Measurements from ENCODE around the gene PRXL2C. TPM values are rescaled to one million over a fixed set of nuclear protein-coding genes. Genes with fewer than 3 reads are reported as not detected.

PRXL2C gene
- total and polyA plus RNA-seq, 2 of the 13 experiments (the other 11 are each of a cell fraction or from before 2014, with no cell fraction given) = 11.0 to 13.2 TPM

- TF ChIP-seq, protein P1, sequence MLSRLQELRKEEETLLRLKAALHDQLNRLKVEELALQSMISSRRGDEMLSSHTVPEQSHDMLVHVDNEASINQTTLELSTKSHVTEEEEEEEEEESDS (CRISPR knock-in tag; IDR thresholded peaks at IDR 0.05; ENCODE audit: borderline replicate concordance) = no peak
- 0 out of 2 replicates have a peak, but pooled peaks have one; percentile 45 for TF ChIP-seq TARDBP (CRISPR knock-in tag; IDR thresholded peaks at IDR 0.05)
- TF ChIP-seq HNRNPL (IDR thresholded peaks at IDR 0.05; ENCODE audit: low read depth, low read length) = no peak
- no peak for TF ChIP-seq DNMT1 (CRISPR knock-in tag; IDR thresholded peaks at IDR 0.05)
- peak; percentile 36; the same call in 1 of the 2 replicates for TF ChIP-seq ETV5 (CRISPR knock-in tag; IDR thresholded peaks at IDR 0.05; ENCODE audit: borderline replicate concordance)
- no peak for TF ChIP-seq ZSCAN31 (CRISPR knock-in tag; IDR thresholded peaks at IDR 0.05; ENCODE audit: low read depth)
- TF ChIP-seq MAF1 (CRISPR knock-in tag; IDR thresholded peaks at IDR 0.05; ENCODE audit: borderline replicate concordance) = no peak
- peak; percentile 75; the same call in 2 of the 3 replicates for TF ChIP-seq MXI1 (IDR thresholded peaks at IDR 0.05; ENCODE audit: borderline replicate concordance, low read depth, low read length)
- TF ChIP-seq PRMT3 (CRISPR knock-in tag; IDR thresholded peaks at IDR 0.05; ENCODE audit: borderline replicate concordance, low read depth) = no peak
- TF ChIP-seq, protein P2, sequence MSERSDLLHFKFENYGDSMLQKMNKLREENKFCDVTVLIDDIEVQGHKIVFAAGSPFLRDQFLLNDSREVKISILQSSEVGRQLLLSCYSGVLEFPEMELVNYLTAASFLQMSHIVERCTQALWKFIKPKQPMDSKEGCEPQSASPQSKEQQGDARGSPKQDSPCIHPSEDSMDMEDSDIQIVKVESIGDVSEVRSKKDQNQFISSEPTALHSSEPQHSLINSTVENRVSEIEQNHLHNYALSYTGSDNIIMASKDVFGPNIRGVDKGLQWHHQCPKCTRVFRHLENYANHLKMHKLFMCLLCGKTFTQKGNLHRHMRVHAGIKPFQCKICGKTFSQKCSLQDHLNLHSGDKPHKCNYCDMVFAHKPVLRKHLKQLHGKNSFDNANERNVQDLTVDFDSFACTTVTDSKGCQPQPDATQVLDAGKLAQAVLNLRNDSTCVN (CRISPR knock-in tag; IDR thresholded peaks at IDR 0.05; ENCODE audit: borderline replicate concordance) = no peak
- 0 out of 2 replicates have a peak, but pooled peaks have one; percentile 68 for TF ChIP-seq ZSCAN9 (CRISPR knock-in tag; IDR thresholded peaks at IDR 0.05; ENCODE audit: borderline replicate concordance)
- TF ChIP-seq HOXA3 (CRISPR knock-in tag; IDR thresholded peaks at IDR 0.05) = peak; percentile 61
- peak; percentile 93 for TF ChIP-seq ARID5B (CRISPR knock-in tag; IDR thresholded peaks at IDR 0.05)
- 0 out of 2 replicates have a peak, but pooled peaks have one; percentile 33 for TF ChIP-seq ZNF24 (IDR thresholded peaks at IDR 0.05)
- TF ChIP-seq NFE2 (CRISPR knock-in tag; IDR thresholded peaks at IDR 0.05) = peak; percentile 84
- peak; percentile 69; the same call in 1 of the 2 replicates for TF ChIP-seq ZNF556 (CRISPR knock-in tag; IDR thresholded peaks at IDR 0.05; ENCODE audit: borderline replicate concordance)
- TF ChIP-seq MIER3 (CRISPR knock-in tag; IDR thresholded peaks at IDR 0.05; ENCODE audit: borderline replicate concordance) = peak; percentile 92
- no peak for TF ChIP-seq ZNF30 (CRISPR knock-in tag; IDR thresholded peaks at IDR 0.05)
- TF ChIP-seq HHEX (CRISPR knock-in tag; IDR thresholded peaks at IDR 0.05) = 0 out of 2 replicates have a peak, but pooled peaks have one; percentile 8
- TF ChIP-seq ZNF17 (CRISPR knock-in tag; IDR thresholded peaks at IDR 0.05) = no peak
- no peak for TF ChIP-seq REL (CRISPR knock-in tag; conservative IDR thresholded peaks at IDR 0.05)
- TF ChIP-seq RORA (CRISPR knock-in tag; IDR thresholded peaks at IDR 0.05) = no peak
- peak; percentile 75 for TF ChIP-seq HDAC1 (CRISPR knock-in tag; IDR thresholded peaks at IDR 0.05)
- peak; percentile 59 for TF ChIP-seq NFE2L2 (IDR thresholded peaks at IDR 0.05; ENCODE audit: low read length)
- peak; percentile 80; the same call in 1 of the 2 replicates for TF ChIP-seq SMAD3 (CRISPR knock-in tag; IDR thresholded peaks at IDR 0.05)
Measured at GRCh38 chr9:96612105-96612965, 42.8 kb downstream of the PRXL2C start (continued).
